ENCODE measurements around the gene EXOSC9. TPM values are rescaled to one million over a fixed set of nuclear protein-coding genes. Genes with fewer than 3 reads are reported as not detected.

Gene EXOSC9
- total RNA-seq, 2 donors from 2014 or later, result 12.3 to 17.8 TPM

- peak within 1 kb of the TSS; percentile 69 to 77 for H3K9ac ChIP-seq (ENCODE audit: low read depth in 2 of 2, low read length in 2 of 2)
- H3K9me3 ChIP-seq, result no peaks in the 10 kb centered on the region
- H3K4me3 ChIP-seq, result peak within 1 kb of the TSS; percentile 91
- H3K4me1 ChIP-seq, result no peaks in the 10 kb centered on the region
- peak within 1 kb of the TSS; percentile 45 for H3K27ac ChIP-seq
- peak; percentile 98 for DNase-seq
- H3K27me3 ChIP-seq, result no peaks in the 10 kb centered on the region
- H3K36me3 ChIP-seq, result no peaks in the 10 kb centered on the region
- no peak for TF ChIP-seq CTCF (IDR thresholded peaks at IDR 0.05)
- intact Hi-C loops (cut with DNase I), result no loop called here
Observed at GRCh38 chr4:121823505-121824170, 22.5 kb downstream of the EXOSC9 start, which contains the start of gene CCNA2. TSS of gene CCNA2 (minus strand) at chr4:121823883. CDS start at chr4:121823628, 255 bp downstream.

GRCh38 chr4:121824171-121824527, 23.0 kb downstream of the EXOSC9 start:
- Histone ChIP-seq H3K36me3 (no peaks in the 10 kb centered on the region), H3K9ac (ENCODE audit: low read depth in 2 of 2, low read length in 2 of 2) (peak overlapping the region in 1 of 2 donors; percentile 72), H3K27ac (peak overlapping the region; percentile 45), H3K4me1 (no peaks in the 10 kb centered on the region), H3K9me3 (no peaks in the 10 kb centered on the region), H3K4me3 (peak overlapping the region; percentile 91), H3K27me3 (no peaks in the 10 kb centered on the region)
- intact Hi-C loops (cut with DNase I), result no loop called here
- TF ChIP-seq CTCF (IDR thresholded peaks at IDR 0.05), result no peak
- no peak for DNase-seq

GRCh38 chr4:121824950-121825349, 23.8 kb downstream of the EXOSC9 start:
- H3K27me3 ChIP-seq, result no peaks in the 10 kb centered on the region
- intact Hi-C loops (cut with DNase I), result no loop called here
- no peaks in the 10 kb centered on the region for H3K9me3 ChIP-seq
- no peaks in the 10 kb centered on the region for H3K36me3 ChIP-seq
- no peak overlapping the region for H3K27ac ChIP-seq
- H3K4me3 ChIP-seq, result no peak overlapping the region
- DNase-seq, result no peak
- no peaks in the 10 kb centered on the region for H3K4me1 ChIP-seq
- no peak overlapping the region for H3K9ac ChIP-seq (ENCODE audit: low read depth in 2 of 2, low read length in 2 of 2)
- no peak for TF ChIP-seq CTCF (IDR thresholded peaks at IDR 0.05)

GRCh38 chr4:121827853-121828252, 26.7 kb downstream of the EXOSC9 start:
- Histone ChIP-seq H3K27ac (no peak overlapping the region), H3K27me3 (no peaks in the 10 kb centered on the region), H3K9ac (ENCODE audit: low read depth in 2 of 2, low read length in 2 of 2) (no peak overlapping the region), H3K4me1 (no peaks in the 10 kb centered on the region), H3K4me3 (no peak overlapping the region), H3K9me3 (no peaks in the 10 kb centered on the region), H3K36me3 (peaks cover 4% of the 10 kb centered on the region)
- TF ChIP-seq CTCF (IDR thresholded peaks at IDR 0.05), result no peak
- DNase-seq, result no peak
- intact Hi-C loops (cut with DNase I), result no loop called here

GRCh38 chr4:121829511-121829910, 28.4 kb downstream of the EXOSC9 start:
- Histone ChIP-seq H3K9me3 (no peaks in the 10 kb centered on the region), H3K4me3 (no peak overlapping the region), H3K27ac (no peak overlapping the region), H3K36me3 (peaks cover 4% of the 10 kb centered on the region), H3K27me3 (no peaks in the 10 kb centered on the region), H3K9ac (ENCODE audit: low read depth in 2 of 2, low read length in 2 of 2) (no peak overlapping the region), H3K4me1 (no peaks in the 10 kb centered on the region)
- intact Hi-C loops (cut with DNase I), result no loop called here
- no peak for TF ChIP-seq CTCF (IDR thresholded peaks at IDR 0.05)
- no peak for DNase-seq

All from colonic mucosa (tissue), 4 donors.